Right lung (tissue), 5 donors: Measurements from ENCODE around the gene ADRA1B. TPM values are rescaled to one million over a fixed set of nuclear protein-coding genes. Genes with fewer than 3 reads are reported as not detected.
"Not testable (repeated sequence)": the region's sequence is repeated elsewhere in the genome, so short reads cannot be mapped to it uniquely, and the experiment has no call there.

Experiments
- DNase-seq, 2 donors: peaks; one replicate each; pipeline ENCODE4 v3.0.0-alpha.2; 2013
- polyA plus RNA-seq, 5 donors: library from polyadenylated mRNA; unstranded; fragments of 120-200 nt; gene quantifications; one replicate each; pipeline versions ENCODE4 v1.2.1 to v1.2.3, GENCODE V29; 2013; ENCODE audit warnings: inconsistent platforms in 1 of 5, low replicate concordance in 1 of 5; ENCODE audit not compliant: insufficient read length in 5 of 5, insufficient read depth in 1 of 5

Gene ADRA1B
- polyA plus RNA-seq, 5 donors: 0.44 to 0.86 (median 0.76) TPM

- no peak for DNase-seq
Measured at GRCh38 chr5:160011471-160011870, 95.2 kb downstream of the ADRA1B start.

GRCh38 chr5:160014197-160014596, 97.9 kb downstream of the ADRA1B start:
- DNase-seq: not testable (repeated sequence)

- no peak for DNase-seq
Measured at GRCh38 chr5:160018945-160019625, 102.8 kb downstream of the ADRA1B start.

GRCh38 chr5:160020266-160020770, 104.0 kb downstream of the ADRA1B start:
- DNase-seq: no peak

DNA sequence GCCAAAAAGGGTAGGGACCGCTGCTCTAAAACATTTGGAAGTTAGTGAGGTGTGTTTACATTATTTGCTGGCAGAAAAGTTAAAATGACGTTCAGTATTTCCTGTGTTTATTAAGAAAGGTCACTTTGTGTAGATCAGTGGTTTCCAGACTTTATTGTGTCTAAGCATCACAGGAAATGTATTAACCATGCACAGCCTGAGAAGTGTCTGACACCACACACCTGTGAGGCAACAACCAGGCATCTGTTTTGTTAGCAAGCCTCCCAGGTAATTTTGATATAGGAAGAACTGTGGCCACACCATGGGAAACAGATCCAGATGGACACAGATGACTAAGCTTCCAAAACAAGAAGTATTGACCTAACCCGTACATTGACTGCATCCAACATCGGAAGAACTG, 104.7 kb downstream of the ADRA1B start:
- DNase-seq: peak in 1 of 2 donors; percentile 51

DNA sequence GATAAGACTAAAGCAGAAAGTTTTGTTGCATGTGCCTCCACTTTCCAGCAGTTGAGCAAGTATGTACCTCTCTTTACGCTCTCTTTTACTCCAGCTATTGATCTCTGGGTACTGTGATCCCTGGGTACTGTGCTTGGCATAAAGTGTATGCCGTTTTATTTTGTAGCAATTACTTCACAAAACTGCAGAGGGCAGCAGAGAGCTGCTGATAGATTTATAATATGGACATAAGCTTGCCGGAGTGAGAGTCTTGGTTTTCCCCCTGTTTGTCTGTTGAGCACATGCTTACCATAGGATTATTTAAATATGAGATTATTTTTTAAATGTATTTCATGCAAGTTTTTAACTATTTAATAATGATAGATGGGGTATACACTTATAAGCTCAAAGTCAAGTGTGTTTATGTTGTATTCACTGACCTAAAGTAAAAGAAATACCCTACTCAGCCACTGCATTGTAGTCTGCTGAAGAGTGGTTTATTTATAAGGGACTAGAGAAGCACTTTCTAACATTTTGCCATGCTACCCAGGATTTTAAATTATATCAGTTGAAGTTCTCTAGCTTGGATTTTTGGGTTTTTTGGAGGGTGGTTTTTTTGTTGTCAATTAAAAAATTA, 105.7 kb downstream of the ADRA1B start:
- peak; percentile 65 to 73 for DNase-seq

Other genes with a start within 250 kb of the ADRA1B start
- 10 to 100 TPM; 55.0 to 66.3 (median 58.8) TPM for gene TTC1, start 92.7 kb downstream of the ADRA1B start, polyA plus RNA-seq
- 10 to 100 TPM; 28.8 to 39.9 (median 37.2) TPM for gene PWWP2A, start 203.0 kb downstream of the ADRA1B start, polyA plus RNA-seq